Left ventricle myocardium superior (tissue), 1 donor: ENCODE results near the gene TTC27. TPM values are rescaled to one million over a fixed set of nuclear protein-coding genes. Genes with fewer than 3 reads are reported as not detected.

Experiments
- ATAC-seq: fragments of 200-7000 bp; cut with Tn5 transposase; one replicate; pipeline ENCODE4 v1.9.1; 2020; ENCODE audit warnings: mild to moderate bottlenecking, moderate library complexity
- DNase-seq: peaks from one replicate; pipeline ENCODE4 v3.0.0-alpha.2; 2020
- intact Hi-C: fragments of 100-400 bp; cut with micrococcal nuclease; formaldehyde crosslinking; loops from one replicate; pipeline ENCODE4 v1.11.0; 2022
- total RNA-seq: library from RNA; stranded (reverse); fragmentation: NEBNext Ultra II Directional; extraction: Animal tissue kit (Norgen Biotek cat#: 25700); gene quantifications from one replicate; pipeline ENCODE4 v1.2.1, GENCODE V29; 2021
- donor health status: DM: no; HTN: yes; CAD: no; lungs with severe emphysema.

TTC27 gene
- total RNA-seq, 1 donor from 2014 or later = 8.3 TPM

GRCh38 chr2:32656069-32656468 lies 28.2 kb downstream of the TTC27 start:
- intact Hi-C loops = no loop called here
- ATAC-seq = no peak

GRCh38 chr2:32663864-32664263 lies 36.0 kb downstream of the TTC27 start:
- intact Hi-C loops = no loop called here
- no peak for DNase-seq
- no peak for ATAC-seq

More at GRCh38 chr2:32656069-32656468, 28.2 kb downstream of the TTC27 start:
- no peak for DNase-seq

DNA sequence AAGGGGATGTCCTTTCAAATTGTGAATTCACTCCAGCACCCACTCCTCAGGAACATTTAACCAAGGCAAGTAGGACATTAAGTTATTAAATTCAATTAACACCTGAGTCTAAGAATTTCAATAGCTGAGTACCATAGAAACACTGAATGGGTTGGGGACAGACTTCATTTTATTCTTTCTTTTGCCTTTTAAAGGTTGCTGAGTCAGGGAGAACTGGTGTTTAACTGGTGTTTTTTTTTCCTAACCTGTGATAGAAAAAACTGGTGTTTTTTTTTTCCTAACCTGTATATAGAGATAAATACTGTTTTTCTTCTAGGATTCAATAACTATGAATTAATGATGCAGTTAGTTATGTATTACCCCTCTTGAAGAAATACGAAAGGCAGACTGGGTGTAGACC lies 38.9 kb downstream of the TTC27 start:
- intact Hi-C loops = no loop called here
- DNase-seq (no peak), ATAC-seq (no peak)

DNA sequence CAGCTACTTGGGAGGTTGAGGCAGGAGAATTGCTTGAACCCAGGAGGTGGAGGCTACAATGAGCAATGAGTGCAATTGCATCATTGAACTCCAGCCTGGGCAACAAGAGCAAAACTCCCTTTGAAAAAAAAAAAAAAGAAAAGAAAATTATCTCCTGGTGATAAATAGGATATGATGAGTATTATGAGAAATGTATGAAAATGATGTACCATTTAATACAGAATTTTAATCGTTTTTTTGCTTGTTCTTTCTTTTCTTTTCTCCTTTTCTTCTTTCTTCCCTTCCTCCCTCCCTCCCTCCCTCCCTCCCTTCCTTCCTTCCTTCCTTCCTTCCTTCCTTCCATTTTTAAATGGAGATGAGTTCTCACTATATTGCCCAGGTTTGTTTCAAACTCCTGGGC lies 40.4 kb downstream of the TTC27 start:
- DNase-seq (no peak), ATAC-seq (no peak)
- intact Hi-C loops = no loop called here

- DNase-seq (no peak), ATAC-seq (no peak)
- intact Hi-C loops = no loop called here
Measured at GRCh38 chr2:32671885-32672533, 44.2 kb downstream of the TTC27 start.

DNA sequence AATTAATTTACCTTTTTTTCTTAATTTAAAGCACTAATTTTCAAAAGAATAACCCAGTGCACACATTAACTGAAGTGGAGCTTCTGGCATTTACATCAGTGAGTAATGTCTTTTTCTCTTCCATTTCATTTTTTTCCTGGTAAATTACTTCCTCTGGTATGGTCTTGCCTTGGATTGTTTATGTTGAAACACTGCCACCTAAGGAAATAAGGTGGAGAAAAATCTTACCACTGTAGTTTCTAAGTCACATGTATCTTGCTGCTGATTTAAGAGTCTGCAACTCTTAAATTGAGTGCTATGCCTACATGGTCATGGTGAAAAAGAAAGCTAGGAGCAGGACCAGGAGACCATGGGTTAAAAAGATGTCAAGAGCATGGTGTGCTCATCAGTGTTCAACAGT lies 51.0 kb downstream of the TTC27 start:
- DNase-seq = no peak
- intact Hi-C loops = no loop called here
- no peak for ATAC-seq

DNA sequence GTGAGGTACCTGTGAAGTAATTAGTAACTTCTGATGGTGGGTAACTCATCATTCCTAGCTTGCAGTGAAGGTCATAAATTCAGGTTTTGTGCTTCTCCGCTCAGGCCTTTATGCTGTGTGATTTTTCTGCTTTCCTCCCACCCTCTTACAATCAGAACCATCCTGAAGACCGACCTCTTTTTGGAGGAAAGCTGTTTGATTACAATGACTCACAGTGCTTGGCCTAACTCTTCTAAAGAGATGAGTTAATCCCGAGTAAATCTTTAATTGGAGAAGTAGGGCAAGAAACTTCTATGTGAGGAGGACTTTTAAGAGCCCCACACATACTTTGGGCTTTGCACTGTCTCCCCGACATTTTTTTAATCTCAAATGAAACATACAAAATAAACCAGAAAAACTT lies 53.1 kb downstream of the TTC27 start:
- DNase-seq = no peak
- no peak for ATAC-seq
- intact Hi-C loops = no loop called here

DNA sequence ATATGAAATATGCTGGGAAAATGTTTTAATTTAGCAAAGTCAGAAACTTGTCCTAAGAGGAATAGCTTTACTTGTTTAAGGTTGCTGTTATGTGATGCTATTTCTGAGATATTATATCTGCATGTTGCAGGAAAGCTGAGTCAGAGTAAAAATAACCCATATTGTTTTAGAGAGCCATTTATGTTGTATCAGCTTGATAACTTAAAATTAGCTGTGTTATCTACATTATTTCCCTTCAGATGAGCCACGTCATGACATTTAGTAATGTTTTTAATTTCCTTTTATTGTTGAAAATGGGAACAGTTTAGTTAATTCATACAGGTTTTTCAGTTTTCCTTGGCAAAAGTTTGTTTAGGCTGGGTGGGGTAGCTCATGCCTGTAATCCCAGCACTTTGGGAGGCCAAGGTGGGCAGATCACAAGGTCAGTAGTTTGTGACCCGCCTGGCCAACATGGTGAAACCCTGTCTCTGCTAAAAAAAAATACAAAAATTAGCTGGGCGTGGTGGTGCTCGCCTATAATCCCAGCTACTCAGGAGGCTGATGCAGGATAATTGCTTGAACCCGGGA lies 55.8 kb downstream of the TTC27 start:
- intact Hi-C loops = no loop called here
- DNase-seq = no peak
- peak; percentile 39 for ATAC-seq

DNA sequence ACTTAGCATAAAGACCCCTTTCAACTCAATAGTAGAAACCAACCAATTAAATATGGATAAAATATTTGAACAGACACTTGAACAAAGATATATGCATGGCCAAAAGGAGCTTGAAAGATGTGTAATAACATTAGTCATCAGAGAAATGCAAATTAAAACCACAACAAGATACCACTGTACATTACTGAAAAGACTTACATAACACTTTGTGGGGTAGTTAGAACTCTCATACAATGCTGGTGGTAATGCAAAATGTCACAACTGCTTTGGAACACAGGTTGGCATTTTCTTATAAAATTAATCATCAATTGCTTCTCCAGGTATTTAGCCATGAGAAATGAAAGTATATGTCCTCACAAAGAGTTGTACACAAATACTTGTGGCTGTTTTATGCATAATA lies 60.7 kb downstream of the TTC27 start:
- no peak for ATAC-seq
- DNase-seq = no peak
- intact Hi-C loops = no loop called here

GRCh38 chr2:32691678-32692077 lies 63.8 kb downstream of the TTC27 start:
- DNase-seq (no peak), ATAC-seq (no peak)
- intact Hi-C loops = no loop called here

- intact Hi-C loops = no loop called here
- DNase-seq (no peak), ATAC-seq (no peak)
Measured at GRCh38 chr2:32696439-32696838, 68.6 kb downstream of the TTC27 start.

- no peak for DNase-seq
- ATAC-seq = peak; percentile 37
- intact Hi-C loops = no loop called here
Measured at GRCh38 chr2:32697156-32697555, 69.3 kb downstream of the TTC27 start.

DNA sequence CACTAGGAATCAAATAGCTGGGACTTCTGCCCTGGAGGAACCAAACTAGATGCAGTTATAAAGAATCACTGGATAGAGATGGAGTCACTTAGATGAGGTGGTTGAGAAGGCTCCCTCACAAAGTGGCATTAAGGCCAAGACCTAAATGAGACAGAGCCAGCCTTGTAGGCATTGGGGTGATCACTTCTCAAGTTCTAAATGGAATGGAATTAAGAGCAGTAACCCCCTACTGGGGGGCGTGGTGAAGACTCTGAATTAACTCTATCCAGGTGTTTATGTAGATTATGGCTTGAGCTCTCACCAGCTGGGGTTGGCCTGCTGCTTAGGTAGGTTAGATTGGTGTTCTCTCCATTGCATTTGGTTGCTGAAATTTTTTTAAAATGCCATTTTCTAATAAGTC lies 71.3 kb downstream of the TTC27 start:
- ATAC-seq (no peak), DNase-seq (no peak)

GRCh38 chr2:32701806-32702205 lies 74.0 kb downstream of the TTC27 start:
- intact Hi-C loops = no loop called here
- DNase-seq = no peak
- ATAC-seq = no peak

More for the DNA sequence above, 71.3 kb downstream of the TTC27 start:
- intact Hi-C loops = no loop called here

GRCh38 chr2:32702303-32703064 lies 74.6 kb downstream of the TTC27 start:
- ATAC-seq (no peak), DNase-seq (no peak)
- intact Hi-C loops = no loop called here

- intact Hi-C loops = no loop called here
- ATAC-seq = no peak
- DNase-seq = no peak
Measured at GRCh38 chr2:32706815-32707579, 79.1 kb downstream of the TTC27 start.

GRCh38 chr2:32711219-32711618 lies 83.4 kb downstream of the TTC27 start:
- no peak for DNase-seq
- intact Hi-C loops = no loop called here
- peak; percentile 7 for ATAC-seq

- DNase-seq = no peak
- no peak for ATAC-seq
- intact Hi-C loops = no loop called here
Measured at GRCh38 chr2:32711908-32712501, 84.2 kb downstream of the TTC27 start.

DNA sequence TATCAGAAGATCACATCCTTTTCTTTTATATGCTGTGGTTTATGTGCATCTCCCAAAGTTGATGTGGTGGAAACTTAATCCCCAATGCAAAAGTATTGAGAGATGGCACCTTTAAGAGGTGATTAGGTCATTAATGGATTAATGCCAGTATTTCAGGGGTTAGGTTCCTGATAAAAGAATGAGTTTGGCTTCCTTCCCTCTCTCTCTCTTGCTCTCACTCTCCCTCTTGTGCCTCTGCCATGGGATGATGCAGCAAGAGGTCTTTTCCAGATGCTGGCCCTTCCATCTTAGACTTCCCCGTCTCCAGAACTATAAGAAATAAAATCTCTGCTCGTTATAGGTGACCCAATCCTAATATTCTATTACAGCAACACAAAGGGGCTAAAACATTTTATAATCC lies 85.0 kb downstream of the TTC27 start:
- DNase-seq (no peak), ATAC-seq (peak; percentile 79)
- intact Hi-C loops = no loop called here

GRCh38 chr2:32714521-32714920 lies 86.7 kb downstream of the TTC27 start:
- intact Hi-C loops = no loop called here
- no peak for ATAC-seq
- no peak for DNase-seq
